GM15510 (cell line): ENCODE measurements around the gene NF1.

Source experiments
- POLR2A ChIP-seq: IDR thresholded peaks from 3 replicates; pipeline ENCODE4 v1.6.1; 2011; ENCODE audit warnings: borderline replicate concordance; ENCODE audit not compliant: insufficient read length; ENCODE audit errors: extremely low read depth

The NF1 gene

GRCh38 chr17:31412511-31412910 is 317.7 kb downstream of the NF1 start:
- no peak for TF ChIP-seq POLR2A

GRCh38 chr17:31413081-31413799 is 318.5 kb downstream of the NF1 start:
- no peak for TF ChIP-seq POLR2A

- no peak for TF ChIP-seq POLR2A
These were observed 319.2 kb downstream of the NF1 start for GRCh38 chr17:31413874-31414549.

- TF ChIP-seq POLR2A: no peak
These were observed 319.8 kb downstream of the NF1 start for GRCh38 chr17:31414550-31414918.

- TF ChIP-seq POLR2A: no peak
These were observed 320.3 kb downstream of the NF1 start for GRCh38 chr17:31415004-31415454.

GRCh38 chr17:31415640-31416502 is 321.1 kb downstream of the NF1 start:
- TF ChIP-seq POLR2A: no peak

GRCh38 chr17:31416503-31416923 is 321.7 kb downstream of the NF1 start:
- TF ChIP-seq POLR2A: no peak

- no peak for TF ChIP-seq POLR2A
These were observed 322.4 kb downstream of the NF1 start for GRCh38 chr17:31417051-31417792.

- no peak for TF ChIP-seq POLR2A
These were observed 324.1 kb downstream of the NF1 start for GRCh38 chr17:31418773-31419350.

GRCh38 chr17:31422443-31422842 is 327.7 kb downstream of the NF1 start:
- TF ChIP-seq POLR2A: no peak

GRCh38 chr17:31424944-31425281 is 330.1 kb downstream of the NF1 start:
- no peak for TF ChIP-seq POLR2A

- TF ChIP-seq POLR2A: no peak
These were observed 330.7 kb downstream of the NF1 start for GRCh38 chr17:31425282-31426040.
